Right renal pelvis (tissue), 4 donors: ENCODE measurements around the gene FAM221A. TPM values are rescaled to one million over a fixed set of nuclear protein-coding genes. Genes with fewer than 3 reads are reported as not detected.

ENCODE experiments used
- DNase-seq, 4 donors: peaks; one replicate each; pipeline ENCODE4 v3.0.0-alpha.2; 2013; ENCODE audit warnings: low read depth in 4 of 4, low spot score in 3 of 4, missing footprints in 1 of 4
- polyA plus RNA-seq, 4 donors: library from polyadenylated mRNA; unstranded; fragments of 120-200 nt; gene quantifications; one replicate each; pipeline ENCODE4 v1.2.1, GENCODE V29; 2013; ENCODE audit not compliant: insufficient read length in 4 of 4

The FAM221A gene
- 10 to 100 TPM; 13.2 to 22.7 (median 15.6) TPM for polyA plus RNA-seq

- peak; percentile 60 to 73 (median 66) for DNase-seq
These were observed at the start of gene FAM221A for GRCh38 chr7:23679898-23680413. TSS of gene FAM221A (plus strand) at chr7:23680199. CDS start at chr7:23680219, 20 bp downstream.

- DNase-seq = no peak
These were observed 46.6 kb upstream of the FAM221A start for GRCh38 chr7:23633417-23633816.

GRCh38 chr7:23645822-23646221 lies 34.2 kb upstream of the FAM221A start:
- no peak for DNase-seq

GRCh38 chr7:23653942-23654341 lies 26.1 kb upstream of the FAM221A start:
- no peak for DNase-seq

- no peak for DNase-seq
These were observed 25.5 kb upstream of the FAM221A start for GRCh38 chr7:23654508-23654907.

- DNase-seq = no peak
These were observed 24.6 kb upstream of the FAM221A start for GRCh38 chr7:23655433-23655832.

- no peak for DNase-seq
These were observed 21.1 kb upstream of the FAM221A start for GRCh38 chr7:23658831-23659427.

- DNase-seq = no peak
These were observed 18.6 kb upstream of the FAM221A start for GRCh38 chr7:23661385-23661784.

- DNase-seq = no peak
These were observed 17.6 kb upstream of the FAM221A start for GRCh38 chr7:23662124-23662983.

- no peak for DNase-seq
These were observed 17.1 kb upstream of the FAM221A start for GRCh38 chr7:23662984-23663313.

GRCh38 chr7:23664122-23664521 lies 15.9 kb upstream of the FAM221A start:
- no peak for DNase-seq

- no peak for DNase-seq
These were observed 8.0 kb upstream of the FAM221A start for GRCh38 chr7:23672033-23672432.

GRCh38 chr7:23680414-23681405 lies 711 bp downstream of the FAM221A start:
- DNase-seq = peak; percentile 53 to 70 (median 65)

GRCh38 chr7:23684041-23684440 lies 4.0 kb downstream of the FAM221A start:
- DNase-seq = peak in 1 of 4 donors; percentile 28

GRCh38 chr7:23685731-23686130 lies 5.7 kb downstream of the FAM221A start:
- DNase-seq = no peak

GRCh38 chr7:23687011-23687410 lies 7.0 kb downstream of the FAM221A start:
- no peak for DNase-seq

- no peak for DNase-seq
These were observed 9.2 kb downstream of the FAM221A start for GRCh38 chr7:23689165-23689564.

GRCh38 chr7:23691320-23691719 lies 11.3 kb downstream of the FAM221A start:
- DNase-seq = no peak

GRCh38 chr7:23693224-23693623 lies 13.2 kb downstream of the FAM221A start:
- DNase-seq = no peak

GRCh38 chr7:23696916-23697441 lies 17.0 kb downstream of the FAM221A start:
- no peak for DNase-seq
